HG03135 (cell line): ENCODE results near the gene FHIT.

Experiments
- ATAC-seq: cut with Tn5 transposase; IDR thresholded peaks from one replicate; pipeline ENCODE4 v1.9.1; 2021; ENCODE audit warnings: mild to moderate bottlenecking, moderate library complexity; ENCODE audit not compliant: unreplicated experiment

Gene FHIT

DNA sequence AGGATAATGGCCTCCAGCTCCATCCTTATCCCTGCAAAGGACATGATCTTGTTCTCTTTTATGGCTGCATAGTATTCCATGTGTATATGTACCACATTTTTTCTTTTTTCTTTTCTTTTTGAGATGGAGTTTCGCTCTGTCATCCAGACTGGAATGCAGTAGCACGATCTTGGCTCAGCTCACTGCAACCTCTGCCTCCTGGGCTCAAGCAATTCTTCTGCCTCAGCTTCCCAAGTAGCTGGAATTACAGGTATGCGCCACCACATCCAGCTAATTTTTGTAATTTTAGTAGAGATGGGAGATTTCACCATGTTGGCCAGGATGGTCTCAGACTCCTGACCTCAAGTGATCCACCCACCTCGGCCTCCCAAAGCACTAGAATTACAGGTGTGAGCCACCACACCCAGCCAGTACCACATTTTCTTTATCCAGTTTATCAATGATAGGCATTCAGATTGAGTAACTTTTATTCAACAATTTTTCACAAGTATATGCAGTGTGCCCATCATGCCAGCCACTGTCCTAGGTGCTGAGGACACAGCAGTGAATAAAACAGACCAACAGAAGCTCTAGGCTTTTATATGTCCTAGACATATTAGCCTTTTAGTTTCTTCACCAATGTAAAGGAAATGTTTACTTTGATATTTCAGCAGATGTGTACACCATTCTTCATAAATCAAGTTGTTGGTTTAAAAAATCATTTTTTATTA is 815.2 kb downstream of the FHIT start:
- no peak for ATAC-seq

- no peak for ATAC-seq
These were observed 816.3 kb downstream of the FHIT start for GRCh38 chr3:60434950-60435349.

- ATAC-seq, result no peak
These were observed 816.9 kb downstream of the FHIT start for GRCh38 chr3:60434323-60434722.

DNA sequence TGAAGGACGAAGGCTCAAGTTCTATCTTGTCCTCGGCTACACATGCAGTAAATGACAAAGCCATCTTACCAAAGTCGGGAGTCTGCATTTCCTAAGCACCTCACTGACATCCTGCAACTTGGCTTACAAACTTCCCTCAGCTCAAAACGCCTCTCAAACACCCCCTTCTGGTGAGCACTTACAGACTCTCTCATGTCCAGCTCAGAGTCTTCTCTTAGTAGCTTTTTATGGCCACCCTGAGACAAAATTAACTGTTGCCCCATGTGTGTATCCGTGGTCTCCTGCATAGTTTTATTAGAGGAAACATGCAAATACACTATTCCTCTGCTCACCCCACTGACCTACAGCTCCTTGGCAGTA is 819.7 kb downstream of the FHIT start:
- no peak for ATAC-seq

- no peak for ATAC-seq
These were observed 821.0 kb downstream of the FHIT start for GRCh38 chr3:60430205-60430604.

- no peak for ATAC-seq
These were observed 824.1 kb downstream of the FHIT start for GRCh38 chr3:60427109-60427508.

- no peak for ATAC-seq
These were observed 826.3 kb downstream of the FHIT start for GRCh38 chr3:60424942-60425341.

- ATAC-seq, result no peak
These were observed 827.2 kb downstream of the FHIT start for GRCh38 chr3:60424034-60424433.

DNA sequence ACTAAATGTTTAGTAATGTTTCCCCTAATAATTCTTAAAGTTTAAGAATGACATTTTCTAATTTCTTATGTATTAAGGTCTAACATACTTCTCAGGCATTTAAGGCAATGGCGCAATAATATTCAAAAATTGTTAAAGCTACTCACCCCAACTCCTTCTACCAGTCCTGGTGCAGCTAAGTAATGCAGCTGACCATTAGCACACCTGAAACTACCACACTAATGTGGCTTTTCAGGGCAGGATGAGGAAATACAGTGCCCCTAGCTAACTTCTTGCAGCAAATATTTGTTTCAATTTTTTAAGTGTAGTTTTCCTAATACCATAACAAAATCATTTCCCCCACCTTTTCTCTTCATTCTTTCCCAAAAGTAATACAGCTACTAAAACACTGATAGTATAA is 827.7 kb downstream of the FHIT start:
- ATAC-seq, result no peak

GRCh38 chr3:60421749-60422446 is 829.4 kb downstream of the FHIT start:
- ATAC-seq, result no peak

- no peak for ATAC-seq
These were observed 833.7 kb downstream of the FHIT start for GRCh38 chr3:60417576-60417975.

DNA sequence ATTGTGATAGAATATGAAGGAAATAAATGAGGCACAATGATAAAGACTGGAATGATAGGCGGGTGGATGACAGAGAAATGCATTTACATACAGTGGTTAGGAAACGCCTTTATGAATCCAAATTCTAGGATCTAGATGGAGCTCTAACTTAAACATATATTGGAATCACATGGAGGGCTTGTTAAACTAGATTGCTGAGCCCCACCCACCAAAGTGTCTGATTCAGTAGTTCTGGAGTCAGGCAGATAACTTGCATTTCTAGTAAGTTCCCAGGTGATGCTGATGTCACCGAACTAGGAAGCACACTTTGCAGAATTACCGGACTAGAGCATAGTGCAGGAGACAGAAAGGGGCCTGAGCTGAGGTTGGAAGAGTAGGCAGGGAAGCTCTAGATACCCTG is 837.2 kb downstream of the FHIT start:
- no peak for ATAC-seq

GRCh38 chr3:60413551-60413950 is 837.7 kb downstream of the FHIT start:
- no peak for ATAC-seq

DNA sequence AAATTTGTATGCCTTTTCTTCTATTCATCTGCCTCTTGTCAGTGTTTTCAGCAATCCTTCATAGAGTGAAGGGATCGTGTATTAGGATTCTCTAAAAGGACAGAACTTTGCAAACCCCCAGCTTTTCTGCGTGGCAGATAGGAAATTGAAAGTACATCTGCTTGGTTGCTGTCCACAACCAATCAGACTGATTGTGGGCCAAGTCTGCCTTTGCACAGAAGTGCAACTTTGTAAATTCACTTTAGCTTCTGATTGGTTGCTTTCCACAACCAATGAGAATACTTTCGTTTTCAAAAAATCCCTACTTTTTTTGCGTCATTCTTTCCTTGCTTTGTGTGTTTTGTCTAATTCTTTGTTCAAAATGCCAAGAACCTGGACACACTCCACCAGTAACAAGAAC is 847.4 kb downstream of the FHIT start:
- ATAC-seq, result no peak

DNA sequence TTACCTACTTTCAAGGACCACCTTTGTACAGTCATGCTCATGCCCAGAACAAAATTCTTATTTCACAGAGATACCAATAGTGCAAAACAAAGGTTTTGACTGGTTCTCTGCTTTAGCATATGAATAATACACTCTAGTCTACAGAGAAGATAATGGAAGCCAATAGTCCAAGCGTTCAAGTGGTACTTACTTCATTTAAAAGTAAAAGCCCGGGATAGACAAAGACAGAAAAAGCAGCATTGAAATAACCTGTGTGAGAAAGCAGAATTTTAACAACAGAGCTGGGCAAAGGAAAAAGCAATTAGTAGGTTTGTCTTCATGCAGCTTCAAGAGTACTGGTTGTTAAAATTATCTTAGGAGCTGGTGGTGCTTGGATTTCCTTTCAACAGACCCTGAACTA is 848.3 kb downstream of the FHIT start:
- no peak for ATAC-seq

DNA sequence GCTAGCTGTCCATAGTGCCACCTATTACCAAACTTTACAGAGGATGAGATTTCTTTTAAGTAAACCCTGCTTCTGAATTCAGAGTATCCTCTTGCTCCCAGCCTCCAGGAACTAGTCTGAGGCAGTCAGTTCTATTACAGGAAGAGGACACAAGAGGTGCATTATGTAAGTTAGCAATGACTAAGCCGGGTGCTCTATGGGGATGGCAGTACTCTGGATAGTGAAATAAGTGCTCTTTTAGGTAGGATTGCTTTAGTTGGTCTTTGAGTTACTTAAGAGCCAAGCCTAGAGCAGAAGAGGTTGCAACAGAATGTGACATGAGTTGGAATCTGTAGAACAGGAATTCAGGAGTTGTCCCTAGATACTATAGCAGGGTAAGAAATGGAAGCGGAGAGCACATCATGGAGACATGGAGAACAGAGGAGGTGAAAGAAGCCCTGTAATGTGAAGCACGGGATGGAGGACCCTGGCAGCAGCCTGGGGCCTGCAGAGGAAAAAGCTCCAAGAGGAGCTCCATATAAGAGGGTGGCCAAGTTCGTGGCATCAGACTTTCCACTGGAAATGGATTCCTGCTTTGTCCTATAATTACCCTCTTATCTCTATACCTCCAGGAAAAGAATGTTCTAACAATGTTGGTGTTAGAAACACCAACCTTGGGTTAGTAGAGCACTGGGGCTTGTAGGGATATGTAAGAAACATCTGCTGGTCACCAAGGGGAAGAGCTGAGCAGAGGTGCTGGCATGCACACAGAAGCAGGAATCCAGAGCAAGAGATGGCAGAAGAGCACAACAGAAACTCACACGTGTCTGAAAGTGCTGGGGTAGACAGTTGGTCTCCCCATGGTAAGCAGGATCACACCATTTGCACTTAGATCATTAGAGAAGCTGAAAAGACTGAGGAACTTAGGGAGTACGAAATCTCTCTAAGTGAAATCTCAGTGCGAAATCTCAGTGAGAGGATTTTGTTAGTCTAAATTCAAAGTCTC is 851.1 kb downstream of the FHIT start:
- ATAC-seq, result no peak

DNA sequence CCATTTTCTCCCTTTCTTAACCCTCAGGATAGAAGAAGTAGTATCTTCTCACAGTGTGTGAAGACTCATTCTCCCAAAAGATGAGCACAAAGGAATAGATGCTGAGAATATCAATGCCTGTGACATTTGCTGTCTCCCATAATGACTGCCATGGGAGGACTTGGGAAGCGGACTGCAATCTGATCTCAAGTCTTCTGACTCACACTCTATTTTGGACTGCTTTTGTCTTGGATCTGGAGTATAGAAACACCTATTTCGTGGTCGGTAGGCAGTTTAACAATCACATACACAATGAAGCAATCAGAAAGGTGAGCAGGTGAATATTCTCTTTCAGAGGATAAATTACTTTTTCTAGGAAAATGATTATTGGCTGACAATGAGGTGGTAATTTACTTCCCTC is 852.0 kb downstream of the FHIT start:
- no peak for ATAC-seq

DNA sequence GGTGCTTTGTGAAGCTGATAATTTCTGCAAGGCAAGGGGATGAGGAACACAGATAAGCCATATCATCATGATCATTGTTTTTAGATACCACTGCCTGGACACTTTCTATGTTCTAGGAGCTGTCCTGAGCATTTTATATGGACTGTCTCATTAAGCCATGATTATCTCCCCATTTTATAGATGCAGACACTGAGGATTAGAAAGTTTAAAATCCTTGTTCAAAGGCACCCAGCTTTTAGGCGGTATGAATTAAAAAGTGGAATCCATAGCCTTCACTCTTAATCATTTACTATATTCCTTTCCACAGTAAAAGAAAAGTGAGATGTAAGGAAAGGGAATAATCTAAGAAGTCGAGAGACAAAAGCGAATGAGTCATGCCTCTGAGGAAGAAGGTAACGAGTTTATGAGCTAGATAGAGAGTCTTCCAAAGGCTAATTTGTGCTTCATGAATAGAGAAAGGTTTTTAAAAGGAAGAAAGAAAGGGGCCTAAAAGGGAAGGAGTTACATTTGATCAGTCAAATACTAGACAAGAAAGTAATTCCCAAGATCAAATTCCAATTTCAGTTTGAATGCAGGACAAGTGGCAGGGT is 856.0 kb downstream of the FHIT start:
- ATAC-seq, result no peak

DNA sequence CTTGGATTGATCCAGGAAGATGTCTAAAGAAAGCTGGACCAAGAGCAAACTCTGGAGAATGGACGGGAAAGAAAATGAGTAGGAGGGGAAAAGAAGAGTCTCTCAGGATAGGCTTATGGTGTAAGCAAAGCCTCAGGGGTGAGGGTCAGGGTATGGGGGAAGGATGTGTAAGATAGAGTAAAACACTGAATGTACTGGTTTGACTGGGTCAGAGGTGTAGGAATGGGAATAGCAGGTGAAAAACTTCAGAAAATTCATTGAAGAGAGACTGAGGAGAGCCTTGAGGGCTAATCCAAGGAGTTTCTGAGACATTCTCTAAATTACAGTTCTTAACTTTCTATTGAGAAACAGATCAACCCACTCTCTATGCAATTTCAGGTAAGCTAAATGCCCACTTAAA is 857.3 kb downstream of the FHIT start:
- no peak for ATAC-seq

DNA sequence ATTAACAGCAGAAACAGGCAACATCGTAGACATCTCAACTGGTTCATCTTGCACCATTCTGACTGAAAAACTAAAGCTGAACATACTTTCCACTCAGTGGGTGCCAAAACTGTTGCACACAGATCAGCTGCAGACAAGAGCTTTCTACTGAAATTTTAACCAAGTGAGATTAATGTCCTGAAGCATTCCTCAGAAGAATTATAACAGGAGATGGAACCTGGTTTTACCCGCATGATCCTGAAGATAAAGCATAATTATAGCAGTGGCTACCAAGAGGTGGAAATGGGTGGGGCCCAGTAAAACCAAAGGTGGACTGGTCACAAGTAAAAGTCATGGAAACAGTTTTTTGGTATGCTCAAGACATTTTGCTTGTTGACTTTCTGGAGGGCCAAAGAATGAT is 858.8 kb downstream of the FHIT start:
- ATAC-seq, result no peak

DNA sequence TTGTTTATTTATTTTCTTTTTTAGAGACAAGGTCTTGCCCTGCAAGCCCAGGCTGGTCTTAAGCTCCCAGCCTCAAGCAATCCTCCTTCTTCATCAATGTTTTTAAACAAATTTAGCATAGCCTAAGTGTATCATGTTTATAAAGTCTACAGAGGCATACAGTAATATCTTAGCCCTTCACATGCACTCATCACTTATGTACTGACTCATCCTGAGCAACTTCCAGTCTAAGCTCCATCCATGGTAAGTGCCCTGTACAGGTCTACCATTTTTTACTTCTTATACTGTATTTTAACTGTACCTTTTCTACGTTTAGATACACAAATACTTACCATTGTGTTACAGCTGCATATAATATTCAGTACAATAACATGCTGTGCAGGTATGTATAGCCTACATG is 860.0 kb downstream of the FHIT start:
- no peak for ATAC-seq
